NCI-H2196 treated with DMSO at 0.1 percent for 48 hours (cell line): ENCODE data around the gene SMYD3.
"Not testable (repeated sequence)": the region's sequence is repeated elsewhere in the genome, so short reads cannot be mapped to it uniquely, and the experiment has no call there.

Source experiments
- DNase-seq: peaks from one replicate; lab custom pipeline; 2025; ENCODE audit not compliant: unreplicated experiment; lab: John Stamatoyannopoulos, UW

SMYD3 gene

GRCh38 chr1:246081138-246081702 lies 425.9 kb downstream of the SMYD3 start:
- DNase-seq, result no peak

- DNase-seq, result no peak
Observed at GRCh38 chr1:246080031-246080430, 427.0 kb downstream of the SMYD3 start.

- DNase-seq, result no peak
Observed at GRCh38 chr1:246078888-246079252, 428.2 kb downstream of the SMYD3 start.

GRCh38 chr1:246078126-246078887 lies 428.8 kb downstream of the SMYD3 start:
- no peak for DNase-seq

- no peak for DNase-seq
Observed at GRCh38 chr1:246077476-246077875, 429.6 kb downstream of the SMYD3 start.

- no peak for DNase-seq
Observed at GRCh38 chr1:246074421-246074820, 432.7 kb downstream of the SMYD3 start.

- no peak for DNase-seq
Observed at GRCh38 chr1:246072456-246072955, 434.6 kb downstream of the SMYD3 start.

GRCh38 chr1:246071981-246072380 lies 435.1 kb downstream of the SMYD3 start:
- not testable (repeated sequence) for DNase-seq

GRCh38 chr1:246071561-246071960 lies 435.5 kb downstream of the SMYD3 start:
- not testable (repeated sequence) for DNase-seq

- no peak for DNase-seq
Observed at GRCh38 chr1:246069581-246069980, 437.5 kb downstream of the SMYD3 start.

- DNase-seq, result no peak
Observed at GRCh38 chr1:246068619-246069509, 438.2 kb downstream of the SMYD3 start.

GRCh38 chr1:246068217-246068512 lies 438.9 kb downstream of the SMYD3 start:
- DNase-seq, result no peak

- DNase-seq, result no peak
Observed at GRCh38 chr1:246067432-246068216, 439.5 kb downstream of the SMYD3 start.

GRCh38 chr1:246066573-246066972 lies 440.5 kb downstream of the SMYD3 start:
- DNase-seq, result no peak

GRCh38 chr1:246065592-246065991 lies 441.5 kb downstream of the SMYD3 start:
- DNase-seq, result no peak

GRCh38 chr1:246064891-246065290 lies 442.2 kb downstream of the SMYD3 start:
- no peak for DNase-seq

- DNase-seq, result no peak
Observed at GRCh38 chr1:246063013-246063616, 444.0 kb downstream of the SMYD3 start.

- DNase-seq, result no peak
Observed at GRCh38 chr1:246058466-246058865, 448.6 kb downstream of the SMYD3 start.

- DNase-seq, result no peak
Observed at GRCh38 chr1:246052603-246053002, 454.5 kb downstream of the SMYD3 start.

- DNase-seq, result no peak
Observed at GRCh38 chr1:246051909-246052518, 455.1 kb downstream of the SMYD3 start.
